Liver (tissue), 9 donors: ENCODE results near the gene NUPR1. TPM values are rescaled to one million over a fixed set of nuclear protein-coding genes. Genes with fewer than 3 reads are reported as not detected.

ENCODE experiments used
- DNase-seq: peaks from one replicate; pipeline ENCODE4 v3.0.0-alpha.2; 2017; ENCODE audit warnings: low spot score
- H3K27ac ChIP-seq, 2 donors: one replicate each; pipeline ENCODE4 v1.7.0; 2013; ENCODE audit warnings: inconsistent platforms in 2 of 2, low read length in 2 of 2, control low read depth in 1 of 2, low read depth in 1 of 2, mild to moderate bottlenecking in 1 of 2
- H3K27me3 ChIP-seq, 4 donors: one replicate each; pipeline versions ENCODE4 v1.6.1 to v1.7.0; 2013; ENCODE audit warnings: low read length in 3 of 4, inconsistent platforms in 1 of 4, mild to moderate bottlenecking in 1 of 4, moderate library complexity in 1 of 4; ENCODE audit not compliant: control insufficient read depth in 4 of 4, insufficient read depth in 4 of 4
- H3K36me3 ChIP-seq, 4 donors: one replicate each; pipeline versions ENCODE4 v1.6.1 to v1.7.0; 2013; ENCODE audit warnings: low read length in 3 of 4, mild to moderate bottlenecking in 3 of 4, low read depth in 1 of 4, moderate library complexity in 1 of 4; ENCODE audit not compliant: control insufficient read depth in 4 of 4, insufficient read depth in 3 of 4
- H3K4me1 ChIP-seq, 4 donors: one replicate each; pipeline versions ENCODE4 v1.6.1 to v1.7.0; 2013; ENCODE audit warnings: low read length in 3 of 4, mild to moderate bottlenecking in 3 of 4, moderate library complexity in 1 of 4; ENCODE audit not compliant: control insufficient read depth in 4 of 4, insufficient read depth in 4 of 4
- H3K4me3 ChIP-seq, 3 donors: one replicate each; pipeline versions ENCODE4 v1.6.1 to v1.7.0; 2013; ENCODE audit warnings: low read length in 3 of 3, control low read depth in 1 of 3, low read depth in 1 of 3, mild to moderate bottlenecking in 1 of 3
- H3K9ac ChIP-seq, 2 donors: one replicate each; pipeline ENCODE4 v1.7.0; 2013; ENCODE audit warnings: low read length in 2 of 2, mild to moderate bottlenecking in 2 of 2, moderate library complexity in 2 of 2, control low read depth in 1 of 2, low read depth in 1 of 2
- H3K9me3 ChIP-seq, 4 donors: one replicate each; pipeline versions ENCODE4 v1.6.1 to v1.7.0; 2013; ENCODE audit warnings: low read length in 3 of 4; ENCODE audit not compliant: control insufficient read depth in 4 of 4
- ATF3 ChIP-seq: IDR thresholded peaks from 2 replicates; pipeline ENCODE4 v1.6.1; 2016; ENCODE audit warnings: antibody characterized with exemption
- EGR1 ChIP-seq, 2 donors: IDR thresholded peaks; 2 replicates each; pipeline ENCODE4 v1.6.1; 2016 to 2018; ENCODE audit warnings: antibody characterized with exemption in 2 of 2, low read depth in 2 of 2
- FOXA1 ChIP-seq: IDR thresholded peaks from 2 replicates; pipeline ENCODE4 v1.6.1; 2016; ENCODE audit warnings: antibody characterized with exemption
- FOXA2 ChIP-seq: IDR thresholded peaks from 2 replicates; pipeline ENCODE4 v1.6.1; 2016; ENCODE audit warnings: antibody characterized with exemption
- GABPA ChIP-seq, 2 donors: IDR thresholded peaks in 1 of 2; conservative IDR thresholded peaks in 1 of 2; 2 replicates each; pipeline ENCODE4 v1.6.1; 2016; ENCODE audit warnings: antibody characterized with exemption in 2 of 2, mild to moderate bottlenecking in 1 of 2, moderate library complexity in 1 of 2
- HNF4A ChIP-seq, 2 donors: conservative IDR thresholded peaks; 2 replicates each; pipeline ENCODE4 v1.6.1; 2016; ENCODE audit warnings: antibody characterized with exemption in 2 of 2, mild to moderate bottlenecking in 2 of 2
- HNF4G ChIP-seq: IDR thresholded peaks from 2 replicates; pipeline ENCODE4 v1.6.1; 2016; ENCODE audit warnings: antibody characterized with exemption
- JUND ChIP-seq, 2 donors: IDR thresholded peaks; 2 replicates each; pipeline ENCODE4 v1.6.1; 2016; ENCODE audit warnings: antibody characterized with exemption in 2 of 2
- MAX ChIP-seq: IDR thresholded peaks from 2 replicates; pipeline ENCODE4 v1.6.1; 2016; ENCODE audit warnings: antibody characterized with exemption
- NR2F2 ChIP-seq: IDR thresholded peaks from 2 replicates; pipeline ENCODE4 v1.6.1; 2016; ENCODE audit warnings: antibody characterized with exemption
- RAD21 ChIP-seq, 2 donors: IDR thresholded peaks; 2 replicates each; pipeline ENCODE4 v1.6.1; 2016; ENCODE audit warnings: antibody characterized with exemption in 2 of 2, mild to moderate bottlenecking in 2 of 2
- REST ChIP-seq: IDR thresholded peaks from 2 replicates; pipeline ENCODE4 v1.6.1; 2016; ENCODE audit warnings: antibody characterized with exemption, mild to moderate bottlenecking
- RXRA ChIP-seq, 2 donors: IDR thresholded peaks; 2 replicates each; pipeline ENCODE4 v1.6.1; 2017 to 2018; ENCODE audit warnings: antibody characterized with exemption in 2 of 2, mild to moderate bottlenecking in 1 of 2
- SP1 ChIP-seq: IDR thresholded peaks from 2 replicates; pipeline ENCODE4 v1.6.1; 2018; ENCODE audit warnings: antibody characterized with exemption, mild to moderate bottlenecking
- TAF1 ChIP-seq: conservative IDR thresholded peaks from 2 replicates; pipeline ENCODE4 v1.6.1; 2016; ENCODE audit warnings: antibody characterized with exemption, mild to moderate bottlenecking
- YY1 ChIP-seq: IDR thresholded peaks from 2 replicates; pipeline ENCODE4 v1.6.1; 2016; ENCODE audit warnings: antibody characterized with exemption, mild to moderate bottlenecking
- ZBTB33 ChIP-seq: IDR thresholded peaks from 2 replicates; pipeline ENCODE4 v1.6.1; 2016; ENCODE audit warnings: antibody characterized with exemption
- WGBS: extraction: QIAGEN DNeasy Blood & Tissue Kit; methylation state at CpG from one replicate; pipeline ENCODE4 v1.1.7; 2013; 5-methylcytosine and 5-hydroxymethylcytosine counted together
- polyA plus RNA-seq, 2 donors: library from polyadenylated mRNA; stranded (reverse) in 1 of 2; unstranded in 1 of 2; fragments of 200-250 nt in 1 of 2; fragments of >200 nt in 1 of 2; fragmentation: Nextera tagmentation in 1 of 2; extraction: Ambion mirVana in 1 of 2; gene quantifications; one replicate each; pipeline versions ENCODE4 v1.2.1 to v1.2.3, GENCODE V29; 2013 to 2015
- total RNA-seq, 2 donors: library from RNA; depleted of rRNA; stranded (reverse); fragments of >200 nt; gene quantifications; one replicate each; pipeline ENCODE4 v1.2.3, GENCODE V29; 2014
- donor health status: healthy.
- donor health status: healthy.
- donor health status: healthy.
- donor health status: healthy.
- donor health status: healthy.

The NUPR1 gene
- total and polyA plus RNA-seq, 4 donors, result 10.9 to 305 (median 62.6) TPM

- TF ChIP-seq REST, result no peak
- TF ChIP-seq FOXA1, result no peak
These were observed 16.8 kb upstream of the NUPR1 start (continued) for GRCh38 chr16:28555561-28555960.

- WGBS, result 90% methylated on average over 15 of the region's 15 CpGs
- TF ChIP-seq YY1 (no peak), FOXA1 (no peak), TAF1 (no peak), MAX (no peak), GABPA (IDR thresholded peaks at IDR 0.05 in 1 of 2, conservative IDR thresholded peaks at IDR 0.05 in 1 of 2) (no peak), SP1 (no peak), HNF4A (conservative IDR thresholded peaks at IDR 0.05) (no peak), FOXA2 (no peak), RXRA (IDR thresholded peaks at IDR 0.05) (no peak), ATF3 (no peak), RAD21 (IDR thresholded peaks at IDR 0.05) (no peak), JUND (IDR thresholded peaks at IDR 0.05) (no peak), HNF4G (no peak), EGR1 (IDR thresholded peaks at IDR 0.05; ENCODE audit: low read depth in 2 of 2) (no peak), NR2F2 (no peak)
- DNase-seq, result no peak
- H3K4me3 ChIP-seq, result peak overlapping the region; percentile 56 to 75 (median 57)
- H3K9ac ChIP-seq, result peak overlapping the region in 1 of 2 donors; percentile 49
- H3K4me1 ChIP-seq, result peaks cover 2 to 14% (median 7%) of the 10 kb centered on the region in 4 donors
- H3K36me3 ChIP-seq, result peaks cover 0 to 10% (median 4%) of the 10 kb centered on the region in 4 donors
- no peak overlapping the region for H3K27ac ChIP-seq
- H3K27me3 ChIP-seq, result no peaks in the 10 kb centered on the region
- no peaks in the 10 kb centered on the region for H3K9me3 ChIP-seq
These were observed 16.1 kb upstream of the NUPR1 start for GRCh38 chr16:28554634-28555423.

- peak; percentile 90 for DNase-seq
- Histone ChIP-seq H3K9me3 (no peaks in the 10 kb centered on the region), H3K9ac (peak within 1 kb of the TSS; percentile 56 to 99), H3K27ac (peak within 1 kb of the TSS; percentile 92 to 99), H3K4me1 (peaks cover 2 to 19% (median 7%) of the 10 kb centered on the region in 4 donors), H3K4me3 (peak within 1 kb of the TSS; percentile 57 to 82 (median 75)), H3K36me3 (peaks cover 0 to 10% (median 4%) of the 10 kb centered on the region in 4 donors), H3K27me3 (no peaks in the 10 kb centered on the region)
- WGBS, result 2% methylated on average over 88 of the region's 88 CpGs
- TF ChIP-seq HNF4A (conservative IDR thresholded peaks at IDR 0.05), result peak in 1 of 2 donors; percentile 8
- peak; percentile 25 to 39 for TF ChIP-seq RAD21 (IDR thresholded peaks at IDR 0.05)
- TF ChIP-seq HNF4G, result no peak
- TF ChIP-seq FOXA1, result no peak
- TF ChIP-seq REST, result peak; percentile 82
- peak; percentile 38 for TF ChIP-seq TAF1
- TF ChIP-seq YY1, result peak; percentile 66
- TF ChIP-seq ZBTB33, result peak; percentile 45
- TF ChIP-seq JUND (IDR thresholded peaks at IDR 0.05), result no peak
- TF ChIP-seq GABPA (IDR thresholded peaks at IDR 0.05 in 1 of 2, conservative IDR thresholded peaks at IDR 0.05 in 1 of 2), result no peak
- TF ChIP-seq ATF3, result no peak
- peak; percentile 36 for TF ChIP-seq SP1
- no peak for TF ChIP-seq EGR1 (IDR thresholded peaks at IDR 0.05; ENCODE audit: low read depth in 2 of 2)
These were observed 15.2 kb upstream of the NUPR1 start, which contains the start of gene SGF29 for GRCh38 chr16:28553776-28554633. TSS of gene SGF29 (plus strand) at chr16:28553920. CDS start at chr16:28581070, 27,150 bp downstream.
